WI38 (cell line): ENCODE results near the gene NOL6.

Experiments
- H3K4me3 ChIP-seq: 2 replicates; pipeline ENCODE4 v1.5.1; 2011; ENCODE audit warnings: low read depth, mild to moderate bottlenecking, control low read depth, low read length
- CTCF ChIP-seq: IDR thresholded peaks from 2 replicates; pipeline ENCODE4 v1.5.1; 2012; ENCODE audit warnings: low read depth, mild to moderate bottlenecking, control low read depth, low read length

Gene NOL6

GRCh38 chr9:33453999-33454660 is 19.6 kb downstream of the NOL6 start:
- no peak for TF ChIP-seq CTCF
- no peak overlapping the region for H3K4me3 ChIP-seq

GRCh38 chr9:33453286-33453860 is 20.4 kb downstream of the NOL6 start:
- TF ChIP-seq CTCF = no peak

GRCh38 chr9:33452828-33453271 is 20.9 kb downstream of the NOL6 start:
- peak; percentile 82 for TF ChIP-seq CTCF
- H3K4me3 ChIP-seq = no peak overlapping the region

More at GRCh38 chr9:33453286-33453860, 20.4 kb downstream of the NOL6 start:
- H3K4me3 ChIP-seq = no peak overlapping the region

- no peak overlapping the region for H3K4me3 ChIP-seq
- TF ChIP-seq CTCF = no peak
Observed at GRCh38 chr9:33450621-33451146, 23.0 kb downstream of the NOL6 start.

- H3K4me3 ChIP-seq = no peak overlapping the region
- no peak for TF ChIP-seq CTCF
Observed at GRCh38 chr9:33449715-33450114, 24.0 kb downstream of the NOL6 start.

- TF ChIP-seq CTCF = no peak
- H3K4me3 ChIP-seq = peak overlapping the region; percentile 57
Observed at GRCh38 chr9:33447799-33448553, 25.7 kb downstream of the NOL6 start.
